Nephron progenitor cell (in vitro differentiated cells): ENCODE data around the gene TMEM182.

Experiments used
- DNase-seq: peaks from one replicate; pipeline ENCODE4 v3.0.0; 2021
- H3K27ac Mint-ChIP-seq: 2 replicates; pipeline ENCODE4 v1.8.0; 2021; ENCODE audit warnings: mild to moderate bottlenecking, moderate library complexity, mixed read lengths
- H3K27me3 Mint-ChIP-seq: 2 replicates; pipeline ENCODE4 v1.8.0; 2021; ENCODE audit warnings: mild to moderate bottlenecking, low read depth, mixed read lengths; ENCODE audit not compliant: poor library complexity
- H3K36me3 Mint-ChIP-seq: 2 replicates; pipeline ENCODE4 v1.8.0; 2021; ENCODE audit warnings: low read depth, mixed read lengths
- H3K4me1 Mint-ChIP-seq: 2 replicates; pipeline ENCODE4 v1.8.0; 2021; ENCODE audit warnings: mixed read lengths
- H3K4me3 Mint-ChIP-seq: 2 replicates; pipeline ENCODE4 v1.8.0; 2021; ENCODE audit warnings: mild to moderate bottlenecking, moderate library complexity, mixed read lengths
- H3K9me3 Mint-ChIP-seq: 2 replicates; pipeline ENCODE4 v1.8.0; 2021; ENCODE audit warnings: mild to moderate bottlenecking, moderate library complexity, mixed read lengths
- CTCF ChIP-seq: fragments of 200-600 bp; sonication (generic); IDR thresholded peaks from 2 replicates; pipeline ENCODE4 v1.5.0; 2021; ENCODE audit warnings: antibody characterized with exemption

The TMEM182 gene

GRCh38 chr2:102743259-102743658 is 18.6 kb upstream of the TMEM182 start:
- DNase-seq: no peak
- no peak for TF ChIP-seq CTCF
- H3K27me3 Mint-ChIP-seq: no peaks in the 10 kb centered on the region
- no peak overlapping the region for H3K4me3 Mint-ChIP-seq
- peaks cover 79% of the 10 kb centered on the region for H3K36me3 Mint-ChIP-seq
- H3K27ac Mint-ChIP-seq: no peak overlapping the region
- peaks cover 25% of the 10 kb centered on the region for H3K4me1 Mint-ChIP-seq
- H3K9me3 Mint-ChIP-seq: peaks cover 40% of the 10 kb centered on the region

GRCh38 chr2:102748107-102748506 is 13.7 kb upstream of the TMEM182 start:
- Mint-ChIP-seq H3K4me1 (peaks cover 19% of the 10 kb centered on the region), H3K27ac (no peak overlapping the region), H3K9me3 (peaks cover 17% of the 10 kb centered on the region), H3K36me3 (peaks cover 40% of the 10 kb centered on the region), H3K4me3 (no peak overlapping the region), H3K27me3 (no peaks in the 10 kb centered on the region)
- DNase-seq: no peak
- no peak for TF ChIP-seq CTCF

- DNase-seq: no peak
- Mint-ChIP-seq H3K9me3 (peaks cover 2% of the 10 kb centered on the region), H3K27me3 (no peaks in the 10 kb centered on the region)
These were observed 11.9 kb upstream of the TMEM182 start for GRCh38 chr2:102749938-102750337.

GRCh38 chr2:102753563-102754159 is 8.2 kb upstream of the TMEM182 start:
- Mint-ChIP-seq H3K4me3 (no peak overlapping the region), H3K27me3 (no peaks in the 10 kb centered on the region), H3K36me3 (peaks cover 24% of the 10 kb centered on the region), H3K9me3 (peaks cover 5% of the 10 kb centered on the region), H3K27ac (no peak overlapping the region), H3K4me1 (peaks cover 17% of the 10 kb centered on the region)
- TF ChIP-seq CTCF: peak; percentile 85
- DNase-seq: peak; percentile 16

More at GRCh38 chr2:102749938-102750337, 11.9 kb upstream of the TMEM182 start:
- peaks cover 19% of the 10 kb centered on the region for H3K4me1 Mint-ChIP-seq
- no peak for TF ChIP-seq CTCF
- H3K36me3 Mint-ChIP-seq: peaks cover 22% of the 10 kb centered on the region
- H3K4me3 Mint-ChIP-seq: no peak overlapping the region
- no peak overlapping the region for H3K27ac Mint-ChIP-seq

DNA sequence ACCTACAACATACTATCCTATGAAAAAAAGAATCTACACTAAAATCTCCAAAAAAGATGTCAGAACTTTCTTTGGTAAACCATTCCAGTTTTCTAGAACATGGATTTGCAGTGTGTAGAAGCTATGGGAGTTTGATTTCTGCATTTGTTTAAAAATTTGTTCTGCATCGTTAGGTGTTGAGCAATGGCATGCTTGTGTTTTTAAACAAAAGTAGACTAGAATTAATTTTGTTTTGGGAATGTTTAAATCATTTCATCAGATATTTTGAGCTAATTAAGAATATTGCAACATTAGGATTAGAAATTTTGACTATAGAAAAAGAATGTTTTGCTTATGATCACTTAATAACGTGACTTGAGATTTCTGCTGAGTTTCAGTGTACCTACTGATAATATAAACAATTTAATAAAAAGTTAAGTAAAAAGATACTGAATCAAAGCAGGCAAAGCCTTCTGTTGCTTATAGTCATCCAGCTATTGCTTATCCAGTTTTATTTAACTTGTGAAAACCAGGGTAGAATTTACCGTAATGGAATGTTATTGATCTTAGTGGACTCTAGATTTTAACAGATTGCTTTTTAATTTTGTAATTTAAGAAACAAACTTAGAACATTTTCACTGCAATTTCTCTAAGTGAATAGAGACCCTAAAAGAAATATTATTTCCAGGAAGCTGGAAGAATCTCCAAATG is 7.2 kb upstream of the TMEM182 start:
- peaks cover 5% of the 10 kb centered on the region for H3K9me3 Mint-ChIP-seq
- no peaks in the 10 kb centered on the region for H3K27me3 Mint-ChIP-seq
- TF ChIP-seq CTCF: no peak
- H3K4me3 Mint-ChIP-seq: no peak overlapping the region
- peaks cover 17% of the 10 kb centered on the region for H3K4me1 Mint-ChIP-seq
- H3K27ac Mint-ChIP-seq: no peak overlapping the region
- H3K36me3 Mint-ChIP-seq: peaks cover 29% of the 10 kb centered on the region
- DNase-seq: no peak

DNA sequence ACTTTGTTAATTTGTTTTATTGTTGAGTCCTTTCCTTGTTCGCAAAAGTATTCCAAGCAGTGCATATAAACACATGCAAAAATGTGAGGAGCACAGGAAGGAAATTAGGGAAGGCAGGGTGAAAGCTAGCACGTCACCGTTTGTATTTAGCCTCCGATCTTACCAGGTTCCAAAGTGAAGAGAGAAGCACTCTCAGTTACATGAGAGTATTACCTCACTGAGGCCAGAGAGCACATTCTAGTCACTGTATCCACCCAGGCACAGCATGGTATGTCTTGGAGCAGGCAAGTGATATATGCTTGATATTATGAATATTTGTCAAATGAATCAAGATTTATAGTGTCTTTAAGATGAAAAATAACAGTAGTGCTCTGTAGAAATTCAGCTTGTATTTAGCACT is 6.5 kb upstream of the TMEM182 start:
- Mint-ChIP-seq H3K36me3 (peaks cover 36% of the 10 kb centered on the region), H3K27me3 (no peaks in the 10 kb centered on the region), H3K27ac (no peak overlapping the region), H3K4me1 (peaks cover 17% of the 10 kb centered on the region), H3K9me3 (peaks cover 5% of the 10 kb centered on the region), H3K4me3 (no peak overlapping the region)
- DNase-seq: no peak
- no peak for TF ChIP-seq CTCF
